ENCODE data around the gene CIB4. TPM values are rescaled to one million over a fixed set of nuclear protein-coding genes. Genes with fewer than 3 reads are reported as not detected.

Gene CIB4
- total RNA-seq, 1 donor from 2014 or later: not detected

DNA sequence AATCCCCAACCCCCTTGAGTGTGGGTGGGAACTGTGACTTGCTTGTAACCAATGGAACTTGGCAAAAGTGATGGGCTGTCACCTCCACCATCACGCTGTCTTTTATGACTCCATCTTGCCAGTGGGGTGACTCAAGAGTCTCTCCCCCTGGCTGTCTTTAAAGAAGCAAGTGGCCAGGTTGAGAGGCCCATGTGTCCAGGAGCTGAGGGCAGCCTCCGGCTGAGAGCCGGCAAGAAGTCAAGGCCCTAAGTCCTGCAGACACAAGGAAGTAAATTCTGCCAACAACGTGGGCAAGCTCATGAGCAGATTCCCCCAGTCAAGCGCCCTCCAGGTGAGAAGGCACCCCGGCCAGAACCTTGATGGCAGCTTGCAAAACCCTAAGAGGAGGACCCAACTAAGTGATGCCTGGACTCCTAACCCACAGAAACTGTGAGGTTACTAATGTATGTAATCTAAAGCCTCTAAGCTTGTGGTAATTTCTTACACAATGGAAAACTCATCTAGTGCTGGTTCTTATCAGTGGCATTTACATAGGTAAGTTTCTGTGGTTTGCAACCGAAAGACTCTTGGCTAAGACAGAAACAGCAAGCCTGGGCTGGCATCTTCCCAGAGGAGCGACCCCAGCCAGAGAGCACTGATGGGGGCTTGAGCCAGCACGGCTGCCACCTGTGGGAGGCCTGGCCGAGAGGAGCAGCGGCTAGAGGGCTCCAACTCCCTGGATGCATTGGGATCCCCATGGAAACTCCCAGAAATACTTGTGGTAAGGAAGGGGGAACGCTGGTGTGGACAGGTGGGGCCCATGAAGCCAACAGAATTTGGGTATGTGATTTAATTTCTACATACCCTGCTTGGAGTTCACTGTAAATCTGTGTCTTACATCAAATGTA lies 49.3 kb downstream of the CIB4 start:
- no peak overlapping the region for H3K4me3 ChIP-seq
- intact Hi-C loops (cut with DNase I): no loop called here
- ATAC-seq: no peak
- no peaks in the 10 kb centered on the region for H3K27me3 ChIP-seq (ENCODE audit: low read depth)
- H3K27ac ChIP-seq: no peak overlapping the region
- no peaks in the 10 kb centered on the region for H3K4me1 ChIP-seq
- TF ChIP-seq, protein P1, sequence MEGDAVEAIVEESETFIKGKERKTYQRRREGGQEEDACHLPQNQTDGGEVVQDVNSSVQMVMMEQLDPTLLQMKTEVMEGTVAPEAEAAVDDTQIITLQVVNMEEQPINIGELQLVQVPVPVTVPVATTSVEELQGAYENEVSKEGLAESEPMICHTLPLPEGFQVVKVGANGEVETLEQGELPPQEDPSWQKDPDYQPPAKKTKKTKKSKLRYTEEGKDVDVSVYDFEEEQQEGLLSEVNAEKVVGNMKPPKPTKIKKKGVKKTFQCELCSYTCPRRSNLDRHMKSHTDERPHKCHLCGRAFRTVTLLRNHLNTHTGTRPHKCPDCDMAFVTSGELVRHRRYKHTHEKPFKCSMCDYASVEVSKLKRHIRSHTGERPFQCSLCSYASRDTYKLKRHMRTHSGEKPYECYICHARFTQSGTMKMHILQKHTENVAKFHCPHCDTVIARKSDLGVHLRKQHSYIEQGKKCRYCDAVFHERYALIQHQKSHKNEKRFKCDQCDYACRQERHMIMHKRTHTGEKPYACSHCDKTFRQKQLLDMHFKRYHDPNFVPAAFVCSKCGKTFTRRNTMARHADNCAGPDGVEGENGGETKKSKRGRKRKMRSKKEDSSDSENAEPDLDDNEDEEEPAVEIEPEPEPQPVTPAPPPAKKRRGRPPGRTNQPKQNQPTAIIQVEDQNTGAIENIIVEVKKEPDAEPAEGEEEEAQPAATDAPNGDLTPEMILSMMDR (IDR thresholded peaks at IDR 0.05): no peak
- DNase-seq: no peak
- no peaks in the 10 kb centered on the region for H3K9me3 ChIP-seq
- H3K36me3 ChIP-seq: no peaks in the 10 kb centered on the region

DNA sequence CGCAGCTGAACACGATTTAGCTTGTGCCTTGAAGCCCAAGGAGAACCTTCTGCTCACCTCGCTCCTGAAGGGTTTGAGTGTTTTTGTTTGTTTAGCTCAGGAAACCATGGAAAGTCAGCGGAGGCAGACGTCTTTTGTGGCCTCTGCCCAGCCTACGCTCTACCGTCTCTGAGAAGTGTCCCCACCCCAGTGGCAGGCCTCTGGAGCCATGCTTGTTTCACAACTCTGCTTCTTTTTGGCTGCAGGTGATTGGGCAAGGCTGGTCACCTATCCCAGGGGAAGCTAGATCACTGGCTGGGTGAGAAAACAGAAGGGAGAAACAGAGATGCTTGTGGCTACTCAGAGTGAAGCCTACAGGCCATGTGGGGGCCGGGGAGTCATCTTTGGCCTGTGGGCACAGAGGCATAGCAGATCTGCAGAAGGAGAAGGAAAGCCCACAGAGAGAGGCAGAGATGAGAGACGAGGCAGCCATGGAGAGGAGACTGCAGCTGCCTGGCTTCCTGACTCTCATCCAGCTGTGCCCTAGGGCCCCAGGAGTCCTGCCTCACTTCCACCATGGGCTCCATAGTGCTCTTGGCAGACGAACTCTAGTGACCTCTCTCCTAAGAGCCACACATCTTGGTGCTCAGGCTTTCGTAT lies 50.1 kb downstream of the CIB4 start:
- intact Hi-C loops (cut with DNase I): no loop called here
- DNase-seq: no peak
- peaks cover 4% of the 10 kb centered on the region for H3K27me3 ChIP-seq (ENCODE audit: low read depth)
- ATAC-seq: no peak
- H3K27ac ChIP-seq: no peak overlapping the region
- H3K4me1 ChIP-seq: no peaks in the 10 kb centered on the region
- no peak overlapping the region for H3K4me3 ChIP-seq
- H3K36me3 ChIP-seq: no peaks in the 10 kb centered on the region
- H3K9me3 ChIP-seq: no peaks in the 10 kb centered on the region
- TF ChIP-seq, protein P1 (IDR thresholded peaks at IDR 0.05): no peak

DNA sequence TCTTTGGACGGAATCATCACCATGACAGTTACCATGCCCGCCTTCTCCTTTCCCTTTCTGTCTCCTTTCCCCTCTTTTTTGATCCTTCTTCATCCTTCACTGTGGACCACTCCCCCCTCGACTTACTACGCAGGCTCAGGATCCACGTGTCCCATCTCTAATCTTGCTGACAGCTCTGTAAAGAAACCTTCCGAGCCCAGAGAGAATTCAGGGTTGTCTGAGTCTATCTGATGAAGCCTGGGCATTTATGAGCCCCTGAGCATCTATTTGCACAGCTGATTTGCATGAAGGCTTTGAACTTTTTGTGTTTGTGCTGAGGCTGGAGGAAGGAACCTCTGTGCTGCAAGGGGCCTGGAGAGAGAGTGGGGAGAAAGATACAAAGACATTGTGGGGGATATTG lies 50.7 kb downstream of the CIB4 start:
- no peak overlapping the region for H3K4me3 ChIP-seq
- no peaks in the 10 kb centered on the region for H3K36me3 ChIP-seq
- H3K9me3 ChIP-seq: no peaks in the 10 kb centered on the region
- H3K4me1 ChIP-seq: no peaks in the 10 kb centered on the region
- no peak for DNase-seq
- TF ChIP-seq, protein P1 (IDR thresholded peaks at IDR 0.05): no peak
- ATAC-seq: no peak
- H3K27ac ChIP-seq: no peak overlapping the region
- peaks cover 4% of the 10 kb centered on the region for H3K27me3 ChIP-seq (ENCODE audit: low read depth)
- intact Hi-C loops (cut with DNase I): no loop called here

DNA sequence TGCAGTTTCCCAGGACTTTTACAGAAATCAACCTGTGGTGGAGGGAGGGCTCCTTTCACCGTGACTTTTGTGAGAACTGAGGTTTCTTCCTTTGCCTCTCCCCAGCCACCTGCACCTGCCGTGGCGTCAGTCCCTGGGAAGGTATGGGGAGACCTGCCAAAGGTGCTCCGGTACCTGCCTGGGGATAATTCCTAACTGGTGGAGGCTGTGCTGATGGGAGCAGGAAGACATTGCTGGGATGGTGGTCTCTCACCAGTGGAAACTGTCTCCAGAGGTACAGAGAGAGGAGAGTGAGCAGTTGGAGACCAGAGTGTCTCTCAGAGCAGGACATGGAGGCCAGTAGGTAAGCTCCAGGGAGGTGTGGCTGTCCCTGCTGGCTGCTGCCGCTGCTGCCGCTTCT lies 52.6 kb downstream of the CIB4 start:
- no peak for ATAC-seq
- intact Hi-C loops (cut with DNase I): no loop called here
- DNase-seq: no peak

DNA sequence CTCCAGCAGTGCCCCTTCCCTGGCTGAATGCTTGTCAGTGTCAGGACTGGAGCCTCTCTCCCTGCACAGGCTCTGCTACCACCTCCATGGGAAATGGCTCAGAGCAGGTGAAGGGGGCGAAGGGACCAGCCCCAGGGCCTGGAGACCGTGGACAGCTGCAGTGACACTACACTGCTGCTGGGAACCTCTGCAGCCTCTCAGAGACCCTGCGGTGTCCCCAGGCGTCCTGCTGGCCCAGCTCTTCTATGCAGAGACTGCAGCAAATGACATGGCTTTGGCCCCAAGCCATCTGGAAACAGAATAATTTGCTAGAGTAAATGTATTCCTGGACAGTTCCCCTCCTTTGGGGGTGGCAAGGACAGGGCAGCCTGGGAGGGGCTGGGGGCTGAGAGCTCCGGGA lies 53.2 kb downstream of the CIB4 start:
- no peak for DNase-seq

More for the DNA sequence above, 52.6 kb downstream of the CIB4 start:
- Histone ChIP-seq H3K9me3 (no peaks in the 10 kb centered on the region), H3K27me3 (ENCODE audit: low read depth) (peaks cover 13% of the 10 kb centered on the region), H3K36me3 (no peaks in the 10 kb centered on the region), H3K4me1 (no peaks in the 10 kb centered on the region), H3K4me3 (no peak overlapping the region), H3K27ac (no peak overlapping the region)
- TF ChIP-seq, protein P1 (IDR thresholded peaks at IDR 0.05): no peak

More for the DNA sequence above, 53.2 kb downstream of the CIB4 start:
- intact Hi-C loops (cut with DNase I): no loop called here
- TF ChIP-seq, protein P1 (IDR thresholded peaks at IDR 0.05): no peak
- Histone ChIP-seq H3K4me1 (no peaks in the 10 kb centered on the region), H3K36me3 (no peaks in the 10 kb centered on the region), H3K4me3 (no peak overlapping the region), H3K27me3 (ENCODE audit: low read depth) (peaks cover 13% of the 10 kb centered on the region), H3K9me3 (no peaks in the 10 kb centered on the region), H3K27ac (no peak overlapping the region)
- no peak for ATAC-seq

All from lower lobe of right lung (tissue), 2 donors.